HCT116 (cell line): Measurements from ENCODE around the gene GLOD4. TPM values are rescaled to one million over a fixed set of nuclear protein-coding genes. Genes with fewer than 3 reads are reported as not detected.

Experiments
- ATAC-seq: fragments of 200-7000 bp; cut with Tn5 transposase; 2 replicates; pipeline ENCODE4 v1.9.1; 2020; ENCODE audit warnings: mild to moderate bottlenecking, moderate library complexity
- BruUV-seq: library from RNA; stranded (reverse); fragments of 400-500 nt; replicated peaks from 2 replicates; lab custom pipeline; 2021; lab: Mats Ljungman, UMichigan
- CTCF ChIA-PET: fragments of 300-600 bp; sonication (Branson Sonifier 250); formaldehyde crosslinking; loops from one replicate; lab custom pipeline; 2021; ENCODE audit warnings: antibody characterized with exemption; lab: Charles Lee
- POLR2A ChIA-PET: fragments of 300-600, 350-600 bp; sonication (Branson Sonifier 250); formaldehyde crosslinking; loops from one replicate; lab custom pipeline; 2021; ENCODE audit warnings: antibody characterized with exemption; lab: Charles Lee
- RAD21 ChIA-PET, 2 experiments: fragments of 300-600 bp; sonication (Branson Sonifier 250); formaldehyde crosslinking; loops; one replicate each; lab custom pipeline; 2023; ENCODE audit warnings: low total read pairs in 2 of 2; ENCODE audit not compliant: uncharacterized antibody in 2 of 2, unreplicated experiment in 2 of 2, low non-redundant PET in 1 of 2; lab: Charles Lee
- DNase-seq: peaks from one replicate; pipeline ENCODE4 v3.0.0-alpha.2; 2010; ENCODE audit warnings: low read depth, low spot score
- H2AFZ ChIP-seq: fragments of 200-600 bp; shearing (Covaris generic), sonication (generic); 2 replicates; pipeline ENCODE4 v1.6.1; 2017; ENCODE audit warnings: low read depth, mixed run types, mixed read lengths, antibody characterized with exemption, low read length; ENCODE audit not compliant: poor library complexity, severe bottlenecking
- H3K27ac ChIP-seq: 2 replicates; pipeline ENCODE4 v1.5.1; 2012; ENCODE audit warnings: low read depth, low read length
- H3K27me3 ChIP-seq: fragments of 200-600 bp; sonication (generic); 2 replicates; pipeline ENCODE4 v1.6.1; 2016; ENCODE audit warnings: mixed run types, low read length, mixed read lengths; ENCODE audit not compliant: insufficient read depth
- H3K36me3 ChIP-seq, 2 experiments: fragments of 200-500 bp in 1 of 2; fragments of 200-600 bp in 1 of 2; sonication (Bioruptor generic) in 1 of 2; sonication (generic) in 1 of 2; 2 replicates each; pipeline versions ENCODE4 v1.5.1 to v1.6.1; 2014 to 2016; ENCODE audit warnings: low read length in 2 of 2, inconsistent platforms in 1 of 2, mixed read lengths in 1 of 2, mixed run types in 1 of 2; ENCODE audit not compliant: insufficient read depth in 2 of 2, control insufficient read depth in 1 of 2
- H3K4me1 ChIP-seq, 2 experiments: fragments of 200-600 bp in 1 of 2; sonication (generic) in 1 of 2; 2 replicates each; pipeline versions ENCODE4 v1.5.1 to v1.6.1; 2012 to 2017; ENCODE audit warnings: low read length in 2 of 2, inconsistent platforms in 1 of 2, mild to moderate bottlenecking in 1 of 2, mixed read lengths in 1 of 2, mixed run types in 1 of 2, moderate library complexity in 1 of 2; ENCODE audit not compliant: insufficient read depth in 2 of 2, control insufficient read depth in 1 of 2
- H3K4me2 ChIP-seq: fragments of 200-600 bp; sonication (generic); 2 replicates; pipeline ENCODE4 v1.6.1; 2017; ENCODE audit warnings: mixed run types, low read length, mixed read lengths
- H3K4me3 ChIP-seq, 2 experiments: fragments of 200-600 bp in 1 of 2; sonication (generic) in 1 of 2; replicated peaks in 1 of 2; 2 replicates each; pipeline ENCODE4 v1.5.1; 2011 to 2016; ENCODE audit warnings: low read length in 2 of 2, control low read depth in 1 of 2, low read depth in 1 of 2, mild to moderate bottlenecking in 1 of 2, mixed read lengths in 1 of 2, mixed run types in 1 of 2
- H3K79me2 ChIP-seq: fragments of 200-600 bp; sonication (generic); 2 replicates; pipeline ENCODE4 v1.6.1; 2017; ENCODE audit warnings: mild to moderate bottlenecking, mixed run types, low read length, moderate library complexity, mixed read lengths; ENCODE audit not compliant: insufficient read depth
- H3K9ac ChIP-seq: fragments of 200-600 bp; sonication (generic); 2 replicates; pipeline ENCODE4 v1.6.1; 2016; ENCODE audit warnings: low read length, mixed read lengths
- H3K9me2 ChIP-seq: fragments of 200-600 bp; sonication (generic), shearing (Covaris generic); 2 replicates; pipeline ENCODE4 v1.6.1; 2017; ENCODE audit warnings: mixed run types, mild to moderate bottlenecking, moderate library complexity; ENCODE audit not compliant: insufficient read depth
- H3K9me3 ChIP-seq, 2 experiments: fragments of 200-500 bp in 1 of 2; fragments of 200-600 bp in 1 of 2; sonication (Bioruptor generic) in 1 of 2; sonication (generic) in 1 of 2; 2 replicates each; pipeline ENCODE4 v1.6.1; 2014 to 2017; ENCODE audit warnings: low read length in 2 of 2, mixed read lengths in 2 of 2, inconsistent platforms in 1 of 2, low read depth in 1 of 2, mild to moderate bottlenecking in 1 of 2, mixed run types in 1 of 2, moderate library complexity in 1 of 2; ENCODE audit not compliant: control insufficient read depth in 1 of 2, insufficient read depth in 1 of 2
- H4K20me1 ChIP-seq: fragments of 200-600 bp; sonication (generic), shearing (Covaris generic); 2 replicates; pipeline ENCODE4 v1.6.1; 2017; ENCODE audit warnings: mixed run types, mild to moderate bottlenecking, moderate library complexity; ENCODE audit not compliant: insufficient read depth
- CEBPB ChIP-seq: IDR thresholded peaks from 2 replicates; pipeline ENCODE4 v1.6.1; 2012; ENCODE audit warnings: low read depth
- CTCF ChIP-seq, 3 experiments: fragments of 200-600 bp in 1 of 3; sonication (generic) in 1 of 3; IDR thresholded peaks in 2 of 3; conservative IDR thresholded peaks in 1 of 3; 2 replicates each; pipeline ENCODE4 v1.5.1; 2012 to 2017; ENCODE audit warnings: low read depth in 2 of 3, low read length in 2 of 3, antibody characterized with exemption in 1 of 3, borderline replicate concordance in 1 of 3, control low read depth in 1 of 3, mild to moderate bottlenecking in 1 of 3, mixed read lengths in 1 of 3, mixed run types in 1 of 3, moderate library complexity in 1 of 3; ENCODE audit not compliant: insufficient read depth in 1 of 3
- EGR1 ChIP-seq: IDR thresholded peaks from 2 replicates; pipeline ENCODE4 v1.6.1; 2012; ENCODE audit warnings: low read depth
- FOSL1 ChIP-seq: IDR thresholded peaks from 2 replicates; pipeline ENCODE4 v1.6.1; 2012; ENCODE audit warnings: low read depth
- JUND ChIP-seq: IDR thresholded peaks from 2 replicates; pipeline ENCODE4 v1.6.1; 2012
- MAX ChIP-seq: IDR thresholded peaks from 2 replicates; pipeline ENCODE4 v1.6.1; 2012
- POLR2A ChIP-seq: IDR thresholded peaks from 2 replicates; pipeline ENCODE4 v1.7.0; 2011; ENCODE audit warnings: borderline replicate concordance; ENCODE audit not compliant: insufficient read depth, insufficient read length; ENCODE audit errors: extremely low read depth
- POLR2AphosphoS5 ChIP-seq: IDR thresholded peaks from 2 replicates; pipeline ENCODE4 v1.6.1; 2011; ENCODE audit warnings: mild to moderate bottlenecking, low read depth, low read length, moderate library complexity
- RAD21 ChIP-seq: IDR thresholded peaks from 2 replicates; pipeline ENCODE4 v1.6.1; 2012; ENCODE audit warnings: low read depth, mild to moderate bottlenecking
- SP1 ChIP-seq: IDR thresholded peaks from 2 replicates; pipeline ENCODE4 v1.6.1; 2012; ENCODE audit warnings: low read depth
- SRF ChIP-seq: IDR thresholded peaks from 2 replicates; pipeline ENCODE4 v1.6.1; 2012; ENCODE audit warnings: low read depth
- TCF7L2 ChIP-seq: IDR thresholded peaks from 2 replicates; pipeline ENCODE4 v1.7.0; 2011; ENCODE audit warnings: borderline replicate concordance, inconsistent platforms; ENCODE audit not compliant: insufficient read depth, insufficient read length; ENCODE audit errors: extremely low read depth
- ZBTB33 ChIP-seq: IDR thresholded peaks from 2 replicates; pipeline ENCODE4 v1.6.1; 2011; ENCODE audit warnings: mild to moderate bottlenecking, low read length, moderate library complexity; ENCODE audit not compliant: insufficient replicate concordance; ENCODE audit errors: extremely low read depth
- ZFX ChIP-seq: fragments of 450-650 bp; IDR thresholded peaks from 2 replicates; pipeline ENCODE4 v1.6.1; 2017
- ZNF274 ChIP-seq: fragments of 200-500 bp; sonication (Bioruptor generic); IDR thresholded peaks from 2 replicates; pipeline ENCODE4 v1.6.1; 2014; ENCODE audit warnings: mild to moderate bottlenecking, low read depth, low read length, inconsistent platforms
- intact Hi-C: fragments of 100-400 bp; cut with micrococcal nuclease; formaldehyde crosslinking; loops from 2 replicates; pipeline ENCODE4 v1.10.0; 2022
- total RNA-seq: library from RNA; stranded (reverse); gene quantifications from one replicate; pipeline ENCODE4 v1.2.1, GENCODE V29; 2021; ENCODE audit not compliant: unreplicated experiment

GLOD4 gene
- total RNA-seq, 1 experiment from 2014 or later, result 80.7 TPM

GRCh38 chr17:746181-746580, 35.9 kb downstream of the GLOD4 start:
- Histone ChIP-seq H3K36me3 (peaks cover 50 to 70% of the 10 kb centered on the region in 2 experiments), H3K27me3 (no peaks in the 10 kb centered on the region), H3K9me2 (no peaks in the 10 kb centered on the region), H3K4me1 (peaks cover 8 to 11% of the 10 kb centered on the region in 2 experiments), H3K9me3 (no peaks in the 10 kb centered on the region), H3K4me3 (no peak overlapping the region), H3K27ac (no peak overlapping the region), H3K79me2 (peaks cover 96% of the 10 kb centered on the region), H4K20me1 (peaks cover 12% of the 10 kb centered on the region; the same call in 1 of the 2 replicates), H3K9ac (no peak overlapping the region)
- CTCF ChIA-PET, result no interaction called here
- ATAC-seq, result no peak
- no TSS peak for BruUV-seq
- DNase-seq, result no peak
- TF ChIP-seq EGR1, result no peak
- TF ChIP-seq MAX, result no peak
- TF ChIP-seq ZNF274, result no peak
- TF ChIP-seq SP1, result no peak
- TF ChIP-seq POLR2A, result no peak
- TF ChIP-seq TCF7L2, result no peak
- TF ChIP-seq POLR2AphosphoS5, result no peak
- no peak for TF ChIP-seq RAD21
- TF ChIP-seq ZBTB33, result no peak
- no peak for TF ChIP-seq ZFX
- no peak for TF ChIP-seq FOSL1
- no peak for TF ChIP-seq CEBPB
- no peak for TF ChIP-seq SRF
- no peak for TF ChIP-seq JUND
- no peak for TF ChIP-seq CTCF (IDR thresholded peaks at IDR 0.05 in 2 of 3, conservative IDR thresholded peaks at IDR 0.05 in 1 of 3; ENCODE audit: borderline replicate concordance in 1 of 3, insufficient read depth in 1 of 3, low read depth in 2 of 3, low read length in 2 of 3)
- TF ChIP-seq, all 23 proteins: peak for 0
- no peak overlapping the region for H2AFZ ChIP-seq
- intact Hi-C loops, result no loop called here
- ChIA-PET RAD21 (no interaction called here), POLR2A (no interaction called here)
- no peak overlapping the region for H3K4me2 ChIP-seq
